CD4-positive, alpha-beta memory T cell (primary cell): ENCODE results near the gene KRTAP10-10. TPM values are rescaled to one million over a fixed set of nuclear protein-coding genes. Genes with fewer than 3 reads are reported as not detected.
"Not testable (repeated sequence)": the region's sequence is repeated elsewhere in the genome, so short reads cannot be mapped to it uniquely, and the experiment has no call there.

Experiments used
- CTCF ChIA-PET: fragments of 350-600 bp; sonication (Branson Sonifier 250); formaldehyde crosslinking; loops from one replicate; lab custom pipeline; 2021; ENCODE audit warnings: inconsistent platforms; ENCODE audit not compliant: partially characterized antibody; lab: Charles Lee
- POLR2A ChIA-PET: fragments of 350-600 bp; sonication (Branson Sonifier 250); formaldehyde crosslinking; loops from one replicate; lab custom pipeline; 2021; ENCODE audit not compliant: partially characterized antibody; lab: Charles Lee
- DNase-seq, 5 donors: peaks; one replicate each; pipeline versions ENCODE4 v3.0.0 to v3.0.0-alpha.2; 2020 to 2022; ENCODE audit warnings: mixed read lengths in 1 of 5
- H3K27ac ChIP-seq: one replicate; pipeline ENCODE4 v1.7.0; 2013; ENCODE audit warnings: low read depth, low read length
- H3K27me3 ChIP-seq: 2 replicates; pipeline ENCODE4 v1.7.0; 2013; ENCODE audit warnings: mild to moderate bottlenecking, low read length, moderate library complexity; ENCODE audit not compliant: insufficient read depth
- H3K36me3 ChIP-seq: 2 replicates; pipeline ENCODE4 v1.7.0; 2013; ENCODE audit warnings: mild to moderate bottlenecking, low read length, moderate library complexity; ENCODE audit not compliant: insufficient read depth
- H3K4me1 ChIP-seq: 2 replicates; pipeline ENCODE4 v1.7.0; 2013; ENCODE audit warnings: mild to moderate bottlenecking, low read length, moderate library complexity; ENCODE audit not compliant: insufficient read depth
- H3K4me3 ChIP-seq, 2 donors: one replicate each; pipeline ENCODE4 v1.7.0; 2013; ENCODE audit warnings: low read length in 2 of 2, mild to moderate bottlenecking in 1 of 2
- H3K9me3 ChIP-seq, 2 donors: one replicate each; pipeline ENCODE4 v1.7.0; 2013; ENCODE audit warnings: low read length in 2 of 2, control low read depth in 1 of 2; ENCODE audit not compliant: control insufficient read depth in 1 of 2
- H3K27ac Mint-ChIP-seq, 7 donors: one replicate each; pipeline ENCODE4 v1.8.0; 2020 to 2021; ENCODE audit warnings: mixed read lengths in 7 of 7, mild to moderate bottlenecking in 6 of 7, inconsistent platforms in 3 of 7, moderate library complexity in 3 of 7
- H3K27me3 Mint-ChIP-seq, 2 donors: one replicate each; pipeline ENCODE4 v1.8.0; 2020 to 2021; ENCODE audit warnings: mixed read lengths in 2 of 2
- H3K36me3 Mint-ChIP-seq, 2 donors: one replicate each; pipeline ENCODE4 v1.8.0; 2020 to 2021; ENCODE audit warnings: mixed read lengths in 2 of 2, inconsistent platforms in 1 of 2, mild to moderate bottlenecking in 1 of 2
- H3K4me1 Mint-ChIP-seq, 4 donors: one replicate each; pipeline ENCODE4 v1.8.0; 2020 to 2021; ENCODE audit warnings: mixed read lengths in 4 of 4, mild to moderate bottlenecking in 1 of 4
- H3K4me3 Mint-ChIP-seq, 8 donors: one replicate each; pipeline ENCODE4 v1.8.0; 2020 to 2021; ENCODE audit warnings: mixed read lengths in 8 of 8, mild to moderate bottlenecking in 7 of 8, moderate library complexity in 6 of 8, inconsistent platforms in 3 of 8
- H3K9me3 Mint-ChIP-seq, 8 donors: one replicate each; pipeline ENCODE4 v1.8.0; 2020 to 2021; ENCODE audit warnings: mixed read lengths in 8 of 8, mild to moderate bottlenecking in 5 of 8, inconsistent platforms in 3 of 8, moderate library complexity in 1 of 8
- intact Hi-C: fragments of 100-400 bp; cut with micrococcal nuclease; formaldehyde crosslinking; loops from one replicate; pipeline ENCODE4 v1.15.1; 2023
- polyA plus RNA-seq, 2 donors: library from polyadenylated mRNA; unstranded; fragments of 300-500 nt; fragmentation: Illumina TruSeq; gene quantifications; one replicate each; pipeline ENCODE4 v1.2.3, GENCODE V29; 2021
- total RNA-seq, 2 experiments: library from RNA; stranded (reverse); gene quantifications; one replicate each; pipeline ENCODE4 v1.2.3, GENCODE V29; 2021

The KRTAP10-10 gene
- total and polyA plus RNA-seq, 4 experiments from 2014 or later = not detected

DNA sequence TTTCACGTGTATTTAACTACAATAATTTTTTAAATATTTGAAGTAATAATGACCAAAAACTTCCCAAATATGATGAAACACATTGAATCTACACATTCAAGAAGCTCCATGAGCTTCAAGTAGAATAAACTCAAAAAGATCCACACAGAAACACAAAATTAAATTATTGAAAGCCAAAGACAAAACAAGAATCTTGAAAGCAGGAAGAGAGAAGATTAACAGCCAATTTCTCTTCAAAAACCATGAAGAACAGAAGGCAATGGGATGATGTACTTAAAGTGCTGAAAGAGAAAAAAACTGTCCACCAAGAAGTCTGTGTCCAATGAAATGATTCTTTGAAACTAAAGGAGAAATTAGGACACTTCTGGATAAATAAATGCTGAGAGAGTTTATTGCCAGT is 5.1 kb upstream of the KRTAP10-10 start:
- no peak overlapping the region for H3K4me3 Mint-ChIP-seq

DNA sequence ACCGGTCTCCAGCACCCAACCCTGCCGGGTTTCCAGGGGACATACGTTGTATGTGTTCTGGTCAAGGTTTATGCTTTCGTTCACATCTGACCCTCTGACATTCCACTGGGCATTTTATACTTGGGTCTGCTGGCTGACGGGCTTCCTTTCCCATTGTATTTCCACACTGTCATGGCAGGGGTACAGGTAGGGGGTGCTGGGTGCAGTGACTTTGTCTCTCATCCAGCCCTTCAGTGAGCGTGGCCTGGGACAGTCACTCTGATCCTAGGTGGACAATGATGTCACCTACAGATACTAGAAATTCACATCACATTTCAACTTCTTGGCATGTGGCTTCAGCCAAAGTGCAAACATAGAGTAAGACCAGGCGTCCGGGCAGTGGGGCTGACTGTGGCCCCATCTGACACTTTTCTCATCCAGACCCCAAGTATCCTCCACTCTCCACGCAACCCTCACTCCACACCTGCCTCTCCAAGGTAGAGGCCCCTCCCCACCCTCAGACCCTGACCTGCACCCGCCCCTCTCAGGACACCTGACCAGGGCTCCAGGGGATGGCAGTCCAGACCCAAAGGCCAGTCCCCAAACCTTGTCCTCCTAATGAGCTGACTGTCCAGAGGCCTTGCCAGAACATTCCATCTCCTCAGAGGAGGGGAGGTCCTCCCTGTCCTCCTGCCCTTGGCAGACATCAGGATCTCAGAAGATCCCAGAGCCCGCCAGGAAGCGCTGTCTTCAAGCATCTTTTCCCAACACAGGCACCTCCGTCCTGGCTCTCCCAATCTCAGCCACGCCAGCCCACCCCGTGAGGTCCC is 743 bp upstream of the KRTAP10-10 start:
- no peak overlapping the region for H3K27ac Mint-ChIP-seq

More for the DNA sequence above, 5.1 kb upstream of the KRTAP10-10 start:
- CTCF ChIA-PET = interaction anchor here (1.3 to 1.8 kb wide), 2 partner anchors 10 to 12 kb away, joined by 4 read pairs; no protein-coding TSS in a partner anchor
- intact Hi-C loops = no loop called here
- DNase-seq = no peak
- peaks cover 10 to 24% of the 10 kb centered on the region in 2 donors for H3K36me3 Mint-ChIP-seq
- no peak overlapping the region for H3K4me3 ChIP-seq
- H3K4me1 ChIP-seq = peaks cover 22% of the 10 kb centered on the region
- POLR2A ChIA-PET = interaction anchor here (1.8 to 3.8 kb wide), 2 partner anchors 13 to 26 kb away, joined by 5 to 16 read pairs; partner anchors contain the start of gene KRTAP12-3
- H3K27me3 Mint-ChIP-seq = peaks cover 0 to 3% of the 10 kb centered on the region in 2 donors
- H3K27ac ChIP-seq = no peak overlapping the region
- no peaks in the 10 kb centered on the region for H3K36me3 ChIP-seq
- H3K9me3 ChIP-seq = peaks cover 0 to 4% of the 10 kb centered on the region in 2 donors
- peaks cover 0 to 40% (median 31%) of the 10 kb centered on the region in 8 donors for H3K9me3 Mint-ChIP-seq
- H3K27me3 ChIP-seq = no peaks in the 10 kb centered on the region
- H3K4me1 Mint-ChIP-seq = peaks cover 10 to 25% (median 17%) of the 10 kb centered on the region in 4 donors
- H3K27ac Mint-ChIP-seq = peak overlapping the region in 3 of 7 donors; percentile 50 to 77 (median 53)

DNA sequence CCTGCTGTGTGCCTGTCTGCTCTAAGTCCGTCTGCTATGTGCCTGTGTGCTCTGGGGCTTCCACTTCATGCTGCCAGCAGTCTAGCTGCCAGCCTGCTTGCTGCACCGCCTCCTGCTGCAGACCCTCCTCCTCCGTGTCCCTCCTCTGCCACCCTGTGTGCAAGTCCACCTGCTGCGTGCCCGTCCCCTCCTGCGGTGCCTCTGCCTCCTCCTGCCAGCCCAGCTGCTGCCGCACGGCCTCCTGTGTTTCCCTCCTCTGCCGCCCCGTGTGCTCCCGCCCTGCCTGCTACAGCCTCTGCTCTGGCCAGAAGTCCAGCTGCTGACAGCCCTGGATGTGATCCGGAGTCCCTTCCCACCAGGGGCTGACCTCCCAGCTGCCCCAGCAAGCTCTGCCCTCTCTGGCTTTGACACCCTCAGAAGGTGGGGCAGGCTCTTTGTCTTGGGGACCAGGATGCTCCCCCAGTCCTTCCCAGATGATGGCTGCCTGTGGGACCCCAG is 744 bp downstream of the KRTAP10-10 start:
- intact Hi-C loops, CTCF ChIA-PET, H3K4me3 ChIP-seq, H3K4me1 ChIP-seq, POLR2A ChIA-PET, DNase-seq, H3K36me3 ChIP-seq, H3K27ac ChIP-seq, H3K9me3 ChIP-seq, H3K4me3 Mint-ChIP-seq, H3K27me3 ChIP-seq, H3K4me1 Mint-ChIP-seq: not testable (repeated sequence)
- peaks cover 5 to 35% (median 18%) of the 10 kb centered on the region in 8 donors for H3K9me3 Mint-ChIP-seq
- peak overlapping the region in 1 of 7 donors; percentile 54 for H3K27ac Mint-ChIP-seq
- peaks cover 0 to 12% of the 10 kb centered on the region in 2 donors for H3K36me3 Mint-ChIP-seq
- H3K27me3 Mint-ChIP-seq = peaks cover 1 to 13% of the 10 kb centered on the region in 2 donors

More for the DNA sequence above, 743 bp upstream of the KRTAP10-10 start:
- Mint-ChIP-seq H3K36me3 (peaks cover 2 to 17% of the 10 kb centered on the region in 2 donors), H3K9me3 (peaks cover 3 to 37% (median 23%) of the 10 kb centered on the region in 8 donors), H3K4me1 (peaks cover 0 to 5% (median 1%) of the 10 kb centered on the region in 4 donors), H3K27me3 (peaks cover 1 to 12% of the 10 kb centered on the region in 2 donors), H3K4me3 (peak overlapping the region in 1 of 8 donors; percentile 55)
- ChIA-PET CTCF (no interaction called here), POLR2A (no interaction called here)
- H3K9me3 ChIP-seq = no peaks in the 10 kb centered on the region
- H3K4me3 ChIP-seq = no peak overlapping the region
- intact Hi-C loops = no loop called here
- no peak for DNase-seq
- no peaks in the 10 kb centered on the region for H3K27me3 ChIP-seq
- no peak overlapping the region for H3K27ac ChIP-seq
- H3K36me3 ChIP-seq = no peaks in the 10 kb centered on the region
- H3K4me1 ChIP-seq = no peaks in the 10 kb centered on the region

DNA sequence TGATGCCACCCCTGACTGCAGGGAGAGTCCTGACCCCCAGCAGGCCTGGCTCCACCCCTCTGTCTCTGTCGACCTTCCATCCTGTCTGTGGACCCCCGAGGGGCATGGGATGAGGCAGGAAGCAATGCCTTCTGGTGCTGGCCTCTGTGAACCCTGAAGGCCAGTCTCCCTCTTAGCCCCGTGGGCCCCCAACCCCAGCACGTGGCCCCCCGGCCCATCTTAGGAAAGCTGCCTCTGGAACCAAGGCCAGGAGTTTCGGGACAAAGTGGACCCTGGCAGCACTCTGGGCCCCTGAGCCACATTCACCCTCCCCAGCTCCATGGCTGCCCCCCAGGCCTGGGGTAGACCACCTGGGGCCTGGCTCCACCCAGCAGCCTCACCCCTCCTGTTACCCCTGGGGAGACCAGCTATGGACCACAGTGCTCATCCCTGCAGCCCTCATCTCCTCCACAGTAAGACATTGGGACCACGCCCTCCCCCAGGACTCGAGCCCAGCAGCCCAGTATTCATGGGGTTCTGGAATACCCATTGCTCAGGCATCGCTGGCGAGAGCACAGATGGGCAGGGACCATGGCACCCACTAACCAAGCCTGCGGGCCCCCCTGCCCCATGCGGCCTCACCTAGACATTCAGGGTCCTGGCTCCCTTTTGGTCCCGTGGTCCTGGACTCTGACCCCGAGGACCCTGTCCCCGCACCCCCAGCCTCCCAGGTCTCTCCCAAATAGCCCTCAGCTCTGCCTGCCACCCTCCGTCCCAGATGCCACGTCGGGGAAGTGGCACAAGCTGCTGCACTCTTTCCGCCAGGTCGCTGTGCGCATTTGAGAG is 1.6 kb downstream of the KRTAP10-10 start:
- peak overlapping the region in 1 of 7 donors; percentile 68 for H3K27ac Mint-ChIP-seq
- DNase-seq, intact Hi-C loops, H3K4me3 Mint-ChIP-seq, H3K4me1 Mint-ChIP-seq, H3K4me1 ChIP-seq, CTCF ChIA-PET, H3K9me3 ChIP-seq, H3K36me3 ChIP-seq, H3K27ac ChIP-seq, H3K4me3 ChIP-seq, H3K27me3 ChIP-seq, POLR2A ChIA-PET: not testable (repeated sequence)
- H3K27me3 Mint-ChIP-seq = peaks cover 1 to 13% of the 10 kb centered on the region in 2 donors
- H3K36me3 Mint-ChIP-seq = peaks cover 4 to 12% of the 10 kb centered on the region in 2 donors
- H3K9me3 Mint-ChIP-seq = peaks cover 5 to 35% (median 21%) of the 10 kb centered on the region in 8 donors

- Mint-ChIP-seq H3K27me3 (peaks cover 1 to 13% of the 10 kb centered on the region in 2 donors), H3K36me3 (peaks cover 4 to 12% of the 10 kb centered on the region in 2 donors), H3K27ac (no peak overlapping the region), H3K9me3 (peaks cover 6 to 40% (median 26%) of the 10 kb centered on the region in 8 donors), H3K4me1 (peaks cover 0 to 5% (median 1%) of the 10 kb centered on the region in 4 donors), H3K4me3 (no peak overlapping the region)
- Histone ChIP-seq H3K9me3 (peaks cover 0 to 8% of the 10 kb centered on the region in 2 donors), H3K27me3 (no peaks in the 10 kb centered on the region), H3K4me3 (no peak overlapping the region), H3K27ac (no peak overlapping the region), H3K4me1 (no peaks in the 10 kb centered on the region), H3K36me3 (no peaks in the 10 kb centered on the region)
- POLR2A ChIA-PET = no interaction called here
- CTCF ChIA-PET = no interaction called here
- DNase-seq = no peak
- intact Hi-C loops = no loop called here
These were observed 2.1 kb downstream of the KRTAP10-10 start for GRCh38 chr21:44639331-44639655.

DNA sequence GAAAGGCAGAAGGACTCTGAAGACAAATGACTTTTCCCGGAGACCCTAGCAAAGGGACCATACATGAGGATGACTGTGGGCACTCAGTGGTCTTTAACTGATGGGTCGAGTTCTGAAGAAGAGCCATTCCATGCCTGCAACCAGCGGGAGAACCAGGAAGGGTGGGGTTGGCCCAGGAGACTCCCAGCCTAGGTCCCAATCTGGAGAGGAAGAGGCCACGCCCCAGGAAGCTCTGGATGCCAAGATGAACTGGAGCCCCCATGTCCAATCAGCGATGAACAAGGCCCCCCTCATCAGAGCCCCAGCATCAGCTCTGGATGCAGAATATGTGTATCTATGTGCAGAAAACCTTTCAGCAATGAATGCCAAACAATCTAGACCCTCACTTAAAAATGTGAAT is 3.6 kb downstream of the KRTAP10-10 start:
- intact Hi-C loops = no loop called here
- Mint-ChIP-seq H3K27ac (peak overlapping the region in 1 of 7 donors; percentile 17), H3K36me3 (peaks cover 10 to 20% of the 10 kb centered on the region in 2 donors), H3K4me3 (no peak overlapping the region), H3K9me3 (peaks cover 6 to 55% (median 36%) of the 10 kb centered on the region in 8 donors), H3K27me3 (peaks cover 1 to 13% of the 10 kb centered on the region in 2 donors), H3K4me1 (peaks cover 0 to 5% (median 1%) of the 10 kb centered on the region in 4 donors)
- peaks cover 0 to 13% of the 10 kb centered on the region in 2 donors for H3K9me3 ChIP-seq
- no peaks in the 10 kb centered on the region for H3K36me3 ChIP-seq
- POLR2A ChIA-PET = no interaction called here
- H3K27ac ChIP-seq = no peak overlapping the region
- no peak overlapping the region for H3K4me3 ChIP-seq
- H3K27me3 ChIP-seq = no peaks in the 10 kb centered on the region
- no peaks in the 10 kb centered on the region for H3K4me1 ChIP-seq
- CTCF ChIA-PET = no interaction called here
- DNase-seq = no peak
